Measurements from ENCODE around the gene RNF167. TPM values are rescaled to one million over a fixed set of nuclear protein-coding genes. Genes with fewer than 3 reads are reported as not detected.

The RNF167 gene
- total and polyA plus RNA-seq, 2 of the 13 experiments (the other 11 are each of a cell fraction or from before 2014, with no cell fraction given): 44.1 to 45.4 TPM

GRCh38 chr17:4966844-4967538 is 26.9 kb downstream of the RNF167 start (continued):
- no peak for TF ChIP-seq TAF1 (CRISPR knock-in tag; IDR thresholded peaks at IDR 0.05)
- TF ChIP-seq GPN1 (CRISPR knock-in tag; IDR thresholded peaks at IDR 0.05; ENCODE audit: borderline replicate concordance): no peak
- no peak for TF ChIP-seq ZNF160 (CRISPR knock-in tag; IDR thresholded peaks at IDR 0.05)
- no peak for TF ChIP-seq ZNF749 (CRISPR knock-in tag; IDR thresholded peaks at IDR 0.05; ENCODE audit: borderline replicate concordance)
- no peak; the same call in 1 of the 2 replicates for TF ChIP-seq HOXA5 (CRISPR knock-in tag; IDR thresholded peaks at IDR 0.05)
- TF ChIP-seq ZBTB3 (CRISPR knock-in tag; IDR thresholded peaks at IDR 0.05; ENCODE audit: borderline replicate concordance, low read depth): no peak
- no peak for TF ChIP-seq CBFB (CRISPR knock-in tag; IDR thresholded peaks at IDR 0.05)
- TF ChIP-seq ZNF382 (CRISPR knock-in tag; IDR thresholded peaks at IDR 0.05; ENCODE audit: borderline replicate concordance): no peak
- TF ChIP-seq KDM5A (IDR thresholded peaks at IDR 0.05; ENCODE audit: borderline replicate concordance, low read length): peak; percentile 13; the same call in 1 of the 2 replicates

- in situ Hi-C loops (cut with HindIII; ENCODE audit: extremely low pct_ligation_motif_present, low pct_unique_long_range_greater_than_20kb): no loop called here
- WGBS (ENCODE audit: low lambda C conversion rate): under 1% methylated on average over 37 of the region's 66 CpGs
- POLR2A ChIA-PET: interaction anchor here (0.9 to 10.5 kb wide), 27 partner anchors 8 to 391 kb away, joined by 3 to 273 read pairs (median 5); partner anchors contain the start of genes ARRB2, CAMTA2, ENO3 and INCA1
- H3K27ac ChIP-seq (ENCODE audit: extremely low read length, insufficient read depth, low read length): peak within 1 kb of the TSS; percentile 92
- no peaks in the 10 kb centered on the region for H4K20me1 ChIP-seq (ENCODE audit: insufficient read depth, low read length)
- H2AFZ ChIP-seq (ENCODE audit: low read length): no peak within 1 kb of the TSS
- CTCF ChIA-PET (ENCODE audit: low intra/inter-chr PET ratio, low total read pairs): no interaction called here
- H3K36me3 ChIP-seq (replicated peaks in 1 of 2; ENCODE audit: control insufficient read depth in 1 of 2, insufficient read depth in 2 of 2, low read length in 2 of 2): peaks cover 0 to 13% of the 10 kb centered on the region in 2 experiments; a peak in 3 of 5 replicates
- peak within 1 kb of the TSS; percentile 91 for H3K9ac ChIP-seq (ENCODE audit: insufficient read depth, low read depth, low read length)
- FAIRE-seq (peak; percentile 34), ATAC-seq (peak; percentile 68), DNase-seq (ENCODE audit: low spot score) (peak; percentile 90)
- H3K4me1 ChIP-seq (ENCODE audit: insufficient read depth, low read length): peaks cover 31% of the 10 kb centered on the region
- peak within 1 kb of the TSS; percentile 72 to 88 (median 77) for H3K4me3 ChIP-seq (replicated peaks in 1 of 3; ENCODE audit: insufficient read depth in 1 of 3, low read depth in 2 of 3, low read length in 3 of 3)
- BruUV-seq (replicated peaks): no TSS peak
- H3K4me2 ChIP-seq (ENCODE audit: low read depth, low read length): peak within 1 kb of the TSS; percentile 94
- intact Hi-C loops (cut with micrococcal nuclease; ENCODE audit: unreplicated experiment): loop anchor here (1.0 to 10.0 kb wide), 3 partner anchors 18 to 253 kb away; partner anchors contain the start of gene ARRB2
- H3K27me3 ChIP-seq (ENCODE audit: control insufficient read depth in 1 of 2, insufficient read depth in 2 of 2, low read length in 2 of 2): no peaks in the 10 kb centered on the region; a peak in 1 of 5 replicates
- no peaks in the 10 kb centered on the region for H3K9me3 ChIP-seq (ENCODE audit: low read length)
- H3K79me2 ChIP-seq (ENCODE audit: insufficient read depth, low read length): peaks cover 27% of the 10 kb centered on the region
- TF ChIP-seq ZNF337 (CRISPR knock-in tag; IDR thresholded peaks at IDR 0.05; ENCODE audit: borderline replicate concordance, low read depth): peak; percentile 71; the same call in 1 of the 2 replicates
- TF ChIP-seq, protein P1, sequence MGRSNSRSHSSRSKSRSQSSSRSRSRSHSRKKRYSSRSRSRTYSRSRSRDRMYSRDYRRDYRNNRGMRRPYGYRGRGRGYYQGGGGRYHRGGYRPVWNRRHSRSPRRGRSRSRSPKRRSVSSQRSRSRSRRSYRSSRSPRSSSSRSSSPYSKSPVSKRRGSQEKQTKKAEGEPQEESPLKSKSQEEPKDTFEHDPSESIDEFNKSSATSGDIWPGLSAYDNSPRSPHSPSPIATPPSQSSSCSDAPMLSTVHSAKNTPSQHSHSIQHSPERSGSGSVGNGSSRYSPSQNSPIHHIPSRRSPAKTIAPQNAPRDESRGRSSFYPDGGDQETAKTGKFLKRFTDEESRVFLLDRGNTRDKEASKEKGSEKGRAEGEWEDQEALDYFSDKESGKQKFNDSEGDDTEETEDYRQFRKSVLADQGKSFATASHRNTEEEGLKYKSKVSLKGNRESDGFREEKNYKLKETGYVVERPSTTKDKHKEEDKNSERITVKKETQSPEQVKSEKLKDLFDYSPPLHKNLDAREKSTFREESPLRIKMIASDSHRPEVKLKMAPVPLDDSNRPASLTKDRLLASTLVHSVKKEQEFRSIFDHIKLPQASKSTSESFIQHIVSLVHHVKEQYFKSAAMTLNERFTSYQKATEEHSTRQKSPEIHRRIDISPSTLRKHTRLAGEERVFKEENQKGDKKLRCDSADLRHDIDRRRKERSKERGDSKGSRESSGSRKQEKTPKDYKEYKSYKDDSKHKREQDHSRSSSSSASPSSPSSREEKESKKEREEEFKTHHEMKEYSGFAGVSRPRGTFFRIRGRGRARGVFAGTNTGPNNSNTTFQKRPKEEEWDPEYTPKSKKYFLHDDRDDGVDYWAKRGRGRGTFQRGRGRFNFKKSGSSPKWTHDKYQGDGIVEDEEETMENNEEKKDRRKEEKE (IDR thresholded peaks at IDR 0.05): no peak
- peak; percentile 60 for TF ChIP-seq ZBTB7A (CRISPR knock-in tag; IDR thresholded peaks at IDR 0.05)
- no peak; the same call in 1 of the 2 replicates for TF ChIP-seq FOSL1 (CRISPR knock-in tag; IDR thresholded peaks at IDR 0.05; ENCODE audit: borderline replicate concordance)
- no peak for TF ChIP-seq GPBP1L1 (CRISPR knock-in tag; IDR thresholded peaks at IDR 0.05)
Observed at GRCh38 chr17:4967539-4968485, 27.7 kb downstream of the RNF167 start, which contains the start of gene SPAG7. Gene SPAG7, minus strand, starts transcription at chr17:4967817. Its CDS starts 13 bp downstream, at chr17:4967804.

Measured in HepG2 (cell line).